SK-N-SH (cell line): ENCODE data around the gene BTF3L4. TPM values are rescaled to one million over a fixed set of nuclear protein-coding genes. Genes with fewer than 3 reads are reported as not detected.

Experiments used
- CTCF ChIA-PET: fragments of 300-600, 350-600 bp; formaldehyde crosslinking; extraction: SDS; loops from one replicate; lab custom pipeline; 2021; lab: Yijun Ruan, JAX
- POLR2A ChIA-PET: fragments of 350-600 bp; sonication (Branson Sonifier 250); formaldehyde crosslinking; extraction: SDS; loops from one replicate; lab custom pipeline; 2020; ENCODE audit warnings: antibody characterized with exemption, inconsistent platforms; lab: Yijun Ruan, JAX
- DNase-seq: peaks from one replicate; pipeline ENCODE4 v3.0.0; 2012
- H2AFZ ChIP-seq: fragments of 200-600 bp; sonication (generic); 2 replicates; pipeline ENCODE4 v1.8.1; 2016; ENCODE audit warnings: antibody characterized with exemption, mild to moderate bottlenecking, low read depth
- H3F3A ChIP-seq: fragments of 200-600 bp; sonication (generic); replicated peaks from 2 replicates; pipeline ENCODE3; 2016; ENCODE audit warnings: antibody characterized with exemption, mild to moderate bottlenecking; ENCODE audit not compliant: insufficient read depth
- H3K27ac ChIP-seq, 2 experiments: fragments of 200-500 bp in 1 of 2; fragments of 200-600 bp in 1 of 2; sonication (Bioruptor generic) in 1 of 2; sonication (generic), shearing (Covaris generic) in 1 of 2; 2 replicates each; pipeline versions ENCODE4 v1.5.1 to v1.6.1; 2014 to 2016; ENCODE audit warnings: low read depth in 2 of 2, inconsistent platforms in 1 of 2, low read length in 1 of 2, mild to moderate bottlenecking in 1 of 2, mixed read lengths in 1 of 2
- H3K27me3 ChIP-seq: fragments of 200-600 bp; sonication (generic), shearing (Covaris generic); 2 replicates; pipeline ENCODE4 v1.6.1; 2016; ENCODE audit warnings: mixed run types; ENCODE audit not compliant: insufficient read depth
- H3K36me3 ChIP-seq, 2 experiments: fragments of 200-500 bp in 1 of 2; fragments of 200-600 bp in 1 of 2; sonication (Bioruptor generic) in 1 of 2; sonication (generic) in 1 of 2; replicated peaks in 1 of 2; 2 replicates each; pipeline versions ENCODE3 to v1.5.1; 2014 to 2016; ENCODE audit warnings: low read length in 1 of 2, mild to moderate bottlenecking in 1 of 2; ENCODE audit not compliant: insufficient read depth in 2 of 2, control insufficient read depth in 1 of 2
- H3K4me1 ChIP-seq, 2 experiments: fragments of 200-500 bp in 1 of 2; fragments of 200-600 bp in 1 of 2; sonication (Bioruptor generic) in 1 of 2; sonication (generic), shearing (Covaris generic) in 1 of 2; 2 replicates each; pipeline versions ENCODE4 v1.5.1 to v1.6.1; 2014 to 2016; ENCODE audit warnings: low read depth in 1 of 2, low read length in 1 of 2, mixed run types in 1 of 2; ENCODE audit not compliant: insufficient read depth in 2 of 2, control insufficient read depth in 1 of 2
- H3K4me2 ChIP-seq: fragments of 200-600 bp; sonication (generic), shearing (Covaris generic); 2 replicates; pipeline ENCODE4 v1.6.1; 2017; ENCODE audit warnings: mixed run types
- H3K4me3 ChIP-seq, 2 experiments: fragments of 200-500 bp in 1 of 2; fragments of 200-600 bp in 1 of 2; sonication (Bioruptor generic) in 1 of 2; sonication (generic), shearing (Covaris generic) in 1 of 2; 2 replicates each; pipeline versions ENCODE4 v1.5.1 to v1.8.1; 2014 to 2016; ENCODE audit warnings: low read depth in 2 of 2, inconsistent platforms in 1 of 2, low read length in 1 of 2, mild to moderate bottlenecking in 1 of 2, mixed read lengths in 1 of 2, moderate library complexity in 1 of 2
- H3K79me2 ChIP-seq: fragments of 200-600 bp; sonication (generic); 2 replicates; pipeline ENCODE4 v1.8.1; 2017; ENCODE audit warnings: mild to moderate bottlenecking; ENCODE audit not compliant: insufficient read depth
- H3K9ac ChIP-seq: fragments of 200-600 bp; sonication (generic); 2 replicates; pipeline ENCODE4 v1.6.1; 2017; ENCODE audit warnings: mixed run types
- H3K9me2 ChIP-seq: fragments of 200-600 bp; sonication (generic); 2 replicates; pipeline ENCODE4 v1.6.1; 2017; ENCODE audit warnings: mixed run types
- H3K9me3 ChIP-seq: fragments of 200-600 bp; sonication (generic); 2 replicates; pipeline ENCODE4 v1.6.1; 2017; ENCODE audit warnings: mixed run types, mild to moderate bottlenecking, moderate library complexity
- H4K20me1 ChIP-seq: fragments of 200-600 bp; sonication (generic); 2 replicates; pipeline ENCODE4 v1.6.1; 2017; ENCODE audit warnings: mild to moderate bottlenecking, mixed run types; ENCODE audit not compliant: insufficient read depth
- CHD2 ChIP-seq: fragments of 150-350 bp; IDR thresholded peaks from 2 replicates; pipeline ENCODE4 v1.6.1; 2018; ENCODE audit warnings: low read length; ENCODE audit not compliant: partially characterized antibody
- CTCF ChIP-seq: fragments of 200-600 bp; sonication (generic); IDR thresholded peaks from 2 replicates; pipeline ENCODE4 v1.6.1; 2017; ENCODE audit warnings: antibody characterized with exemption, mild to moderate bottlenecking, moderate library complexity
- ELF1 ChIP-seq: IDR thresholded peaks from 2 replicates; pipeline ENCODE4 v1.4.0; 2012
- EP300 ChIP-seq, 2 experiments: IDR thresholded peaks; 2 replicates each; pipeline versions ENCODE4 v1.4.0 to v1.6.1; 2012; ENCODE audit warnings: borderline replicate concordance in 1 of 2, low read depth in 1 of 2, low read length in 1 of 2
- EZH2phosphoT487 ChIP-seq: fragments of 200-600 bp; sonication (generic); IDR thresholded peaks from 2 replicates; pipeline ENCODE4 v1.6.1; 2017; ENCODE audit warnings: low read depth, mixed run types, mild to moderate bottlenecking, antibody characterized with exemption, moderate library complexity, borderline replicate concordance
- FOSL2 ChIP-seq: IDR thresholded peaks from 2 replicates; pipeline ENCODE4 v1.4.0; 2012; ENCODE audit warnings: low read depth, mild to moderate bottlenecking, moderate library complexity, borderline replicate concordance
- FOXJ3 ChIP-seq: sonication (generic); formaldehyde crosslinking; IDR thresholded peaks from 2 replicates; pipeline ENCODE4 v1.5.1; 2020; ENCODE audit warnings: mild to moderate bottlenecking, missing genetic modification reagents
- GABPA ChIP-seq: IDR thresholded peaks from 2 replicates; pipeline ENCODE4 v1.4.0; 2012; ENCODE audit warnings: low read depth, mild to moderate bottlenecking
- GATA2 ChIP-seq: sonication (generic); formaldehyde crosslinking; IDR thresholded peaks from 2 replicates; pipeline ENCODE4 v1.5.0; 2020; ENCODE audit warnings: mild to moderate bottlenecking, missing genetic modification reagents
- IRF3 ChIP-seq: fragments of 150-350 bp; IDR thresholded peaks from 2 replicates; pipeline ENCODE4 v1.6.1; 2016; ENCODE audit warnings: mild to moderate bottlenecking, low read depth, low read length
- JUND ChIP-seq: IDR thresholded peaks from 2 replicates; pipeline ENCODE4 v1.4.0; 2012
- MEF2A ChIP-seq: IDR thresholded peaks from 2 replicates; pipeline ENCODE4 v1.4.0; 2012; ENCODE audit warnings: low read depth, borderline replicate concordance
- MXI1 ChIP-seq: IDR thresholded peaks from 2 replicates; pipeline ENCODE4 v1.6.1; 2012; ENCODE audit warnings: mild to moderate bottlenecking, low read depth, low read length, improper control_type of control experiment
- NFIC ChIP-seq: IDR thresholded peaks from 2 replicates; pipeline ENCODE4 v1.4.0; 2012; ENCODE audit warnings: borderline replicate concordance
- NRF1 ChIP-seq: IDR thresholded peaks from 2 replicates; pipeline ENCODE4 v1.6.1; 2012; ENCODE audit warnings: low read depth, mild to moderate bottlenecking, low read length
- POLR2AphosphoS5 ChIP-seq: IDR thresholded peaks from 2 replicates; pipeline ENCODE4 v1.6.1; 2012; ENCODE audit warnings: low read depth, low read length
- RAD21 ChIP-seq: IDR thresholded peaks from 2 replicates; pipeline ENCODE4 v1.6.1; 2012; ENCODE audit warnings: mild to moderate bottlenecking, low read length
- RCOR1 ChIP-seq: fragments of 150-350 bp; IDR thresholded peaks from 2 replicates; pipeline ENCODE4 v1.6.1; 2017; ENCODE audit warnings: antibody characterized with exemption, low read length
- RXRA ChIP-seq: IDR thresholded peaks from 2 replicates; pipeline ENCODE4 v1.4.0; 2012; ENCODE audit warnings: low read depth, mild to moderate bottlenecking, borderline replicate concordance
- SIN3A ChIP-seq: IDR thresholded peaks from 2 replicates; pipeline ENCODE4 v1.6.1; 2012; ENCODE audit warnings: low read depth, mild to moderate bottlenecking, low read length, moderate library complexity, borderline replicate concordance
- SMC3 ChIP-seq: IDR thresholded peaks from 2 replicates; pipeline ENCODE4 v1.6.1; 2012; ENCODE audit warnings: low read depth, low read length, improper control_type of control experiment
- TCF12 ChIP-seq: IDR thresholded peaks from 2 replicates; pipeline ENCODE4 v1.4.0; 2012
- TEAD4 ChIP-seq: IDR thresholded peaks from 2 replicates; pipeline ENCODE4 v1.4.0; 2012; ENCODE audit warnings: mild to moderate bottlenecking, borderline replicate concordance; ENCODE audit not compliant: insufficient read depth
- YY1 ChIP-seq: IDR thresholded peaks from 2 replicates; pipeline ENCODE4 v1.4.0; 2012; ENCODE audit warnings: low read depth, mild to moderate bottlenecking
- WGBS: methylation state at CpG from one replicate; pipeline ENCODE4 v1.1.6; 2017; ENCODE audit warnings: low lambda C conversion rate; 5-methylcytosine and 5-hydroxymethylcytosine counted together
- polyA plus RNA-seq, 3 experiments: library from polyadenylated mRNA; depleted of rRNA; stranded (reverse); fragments of >200 nt; gene quantifications; 2 replicates each; pipeline ENCODE4 v1.2.3, GENCODE V29; 2012
- TF ChIP-seq, protein P1 (sequence below): IDR thresholded peaks from 2 replicates; pipeline ENCODE4 v1.4.0; 2012; ENCODE audit warnings: low read depth
- TF ChIP-seq, protein P2 (sequence below): IDR thresholded peaks from 2 replicates; pipeline ENCODE4 v1.4.0; 2012; ENCODE audit warnings: low read depth, borderline replicate concordance
- TF ChIP-seq, protein P3 (sequence below): IDR thresholded peaks from 2 replicates; pipeline ENCODE4 v1.4.0; 2012; ENCODE audit warnings: low read depth, borderline replicate concordance

The BTF3L4 gene
- polyA plus RNA-seq (2012; rRNA removed) = 26.1 and 40.3 TPM in 2 replicates
- polyA plus RNA-seq (2012; cell fraction: cytosol; rRNA removed) = 48.0 and 67.3 TPM in 2 replicates
- polyA plus RNA-seq (2012; cell fraction: nucleus; rRNA removed) = 8.5 and 23.7 TPM in 2 replicates

DNA sequence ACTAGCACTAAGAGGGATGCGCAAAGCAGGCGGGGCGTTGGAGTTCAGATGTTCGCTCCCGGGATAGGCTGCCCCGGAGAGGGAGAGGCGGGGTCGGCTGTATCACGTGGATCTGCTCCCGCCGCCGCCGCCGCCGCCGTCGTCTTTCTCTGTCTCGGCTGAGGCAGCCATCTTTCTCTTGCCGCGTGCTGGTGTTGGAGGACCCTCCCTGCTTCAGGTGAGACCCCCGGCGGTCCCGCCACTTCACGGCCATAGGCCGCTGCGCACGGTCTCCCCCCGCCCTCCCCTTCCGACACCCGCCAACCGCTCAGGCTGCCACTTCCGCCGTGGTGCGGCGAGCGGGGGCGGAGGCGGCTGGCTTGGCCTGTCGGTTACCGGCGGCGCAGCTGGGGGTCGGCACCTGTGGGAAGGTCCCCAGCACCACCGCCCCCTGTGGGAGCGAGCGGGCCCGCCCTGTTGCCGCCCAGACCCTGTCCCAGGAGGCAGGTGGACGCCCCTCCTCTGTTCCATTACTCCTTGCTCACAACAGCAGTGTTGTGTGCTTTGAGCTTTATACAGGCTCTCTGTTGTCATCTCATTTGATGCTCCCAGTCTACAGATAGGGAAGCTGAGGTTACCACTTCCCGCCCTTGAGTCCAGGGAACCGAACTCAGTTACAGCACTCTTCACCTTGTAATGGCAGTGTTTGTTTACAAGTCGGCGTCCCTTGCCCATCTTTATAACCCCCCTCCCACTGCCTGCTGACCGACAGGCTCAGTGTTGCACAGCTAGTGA is at the start of gene BTF3L4:
BTF3L4 (plus strand) TSS at position 133 of the 774 bp plus-strand sequence. CDS start 3,553 bp downstream, outside the sequence.
- Histone ChIP-seq H3K36me3 (peaks cover 25 to 40% of the 10 kb centered on the region in 2 experiments), H3K27ac (peak within 1 kb of the TSS; percentile 87 to 98), H3K79me2 (peaks cover 85% of the 10 kb centered on the region), H4K20me1 (peaks cover 9% of the 10 kb centered on the region; the same call in 1 of the 2 replicates), H2AFZ (peak within 1 kb of the TSS; percentile 83), H3F3A (peaks cover 6% of the 10 kb centered on the region), H3K4me3 (peak within 1 kb of the TSS; percentile 91 to 98), H3K4me2 (peak within 1 kb of the TSS; percentile 92), H3K4me1 (peaks cover 13 to 21% of the 10 kb centered on the region in 2 experiments), H3K9me2 (no peaks in the 10 kb centered on the region), H3K27me3 (no peaks in the 10 kb centered on the region), H3K9ac (peak within 1 kb of the TSS; percentile 87), H3K9me3 (no peaks in the 10 kb centered on the region)
- WGBS = 3% methylated on average over 10 of the region's 54 CpGs
- DNase-seq = peak; percentile 93
- ChIA-PET CTCF (interaction anchor here (1.1 to 2.4 kb wide), 2 partner anchors 15 to 23 kb away, joined by 3 to 9 read pairs; partner anchors contain the start of gene KTI12), POLR2A (interaction anchor here (0.9 to 1.4 kb wide), 6 partner anchors 13 to 349 kb away, joined by 3 to 15 read pairs (median 4); partner anchors contain the start of genes KTI12 and PRPF38A)
- TF ChIP-seq FOSL2 (no peak), RAD21 (no peak), MXI1 (peak; percentile 78), ELF1 (no peak), RXRA (no peak), NFIC (no peak), CTCF (no peak), EP300 (IDR thresholded peaks at IDR 0.05; ENCODE audit: borderline replicate concordance in 1 of 2, low read depth in 1 of 2, low read length in 1 of 2) (no peak), YY1 (peak; percentile 88), GATA2 (no peak), TEAD4 (no peak), RCOR1 (no peak), TCF12 (no peak), MEF2A (no peak), POLR2AphosphoS5 (peak; percentile 78), CHD2 (no peak), NRF1 (peak; percentile 66), EZH2phosphoT487 (no peak), IRF3 (no peak), SMC3 (no peak), FOXJ3 (CRISPR knock-in tag) (no peak), GABPA (peak; percentile 63), SIN3A (0 out of 2 replicates have a peak, but pooled peaks have one; percentile 47), JUND (no peak)
- TF ChIP-seq, protein P1, sequence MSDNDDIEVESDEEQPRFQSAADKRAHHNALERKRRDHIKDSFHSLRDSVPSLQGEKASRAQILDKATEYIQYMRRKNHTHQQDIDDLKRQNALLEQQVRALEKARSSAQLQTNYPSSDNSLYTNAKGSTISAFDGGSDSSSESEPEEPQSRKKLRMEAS = peak; percentile 85
- TF ChIP-seq, protein P2, sequence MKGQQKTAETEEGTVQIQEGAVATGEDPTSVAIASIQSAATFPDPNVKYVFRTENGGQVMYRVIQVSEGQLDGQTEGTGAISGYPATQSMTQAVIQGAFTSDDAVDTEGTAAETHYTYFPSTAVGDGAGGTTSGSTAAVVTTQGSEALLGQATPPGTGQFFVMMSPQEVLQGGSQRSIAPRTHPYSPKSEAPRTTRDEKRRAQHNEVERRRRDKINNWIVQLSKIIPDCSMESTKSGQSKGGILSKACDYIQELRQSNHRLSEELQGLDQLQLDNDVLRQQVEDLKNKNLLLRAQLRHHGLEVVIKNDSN = peak; percentile 87
- TF ChIP-seq, protein P3, sequence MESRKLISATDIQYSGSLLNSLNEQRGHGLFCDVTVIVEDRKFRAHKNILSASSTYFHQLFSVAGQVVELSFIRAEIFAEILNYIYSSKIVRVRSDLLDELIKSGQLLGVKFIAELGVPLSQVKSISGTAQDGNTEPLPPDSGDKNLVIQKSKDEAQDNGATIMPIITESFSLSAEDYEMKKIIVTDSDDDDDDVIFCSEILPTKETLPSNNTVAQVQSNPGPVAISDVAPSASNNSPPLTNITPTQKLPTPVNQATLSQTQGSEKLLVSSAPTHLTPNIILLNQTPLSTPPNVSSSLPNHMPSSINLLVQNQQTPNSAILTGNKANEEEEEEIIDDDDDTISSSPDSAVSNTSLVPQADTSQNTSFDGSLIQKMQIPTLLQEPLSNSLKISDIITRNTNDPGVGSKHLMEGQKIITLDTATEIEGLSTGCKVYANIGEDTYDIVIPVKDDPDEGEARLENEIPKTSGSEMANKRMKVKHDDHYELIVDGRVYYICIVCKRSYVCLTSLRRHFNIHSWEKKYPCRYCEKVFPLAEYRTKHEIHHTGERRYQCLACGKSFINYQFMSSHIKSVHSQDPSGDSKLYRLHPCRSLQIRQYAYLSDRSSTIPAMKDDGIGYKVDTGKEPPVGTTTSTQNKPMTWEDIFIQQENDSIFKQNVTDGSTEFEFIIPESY = no peak
